ENCODE measurements around the gene GCLC.

The GCLC gene

GRCh38 chr6:53528107-53528506 is 16.8 kb downstream of the GCLC start:
- in situ Hi-C loops (cut with MboI; ENCODE audit: low pct_unique_long_range_greater_than_20kb, low sequenced_read_pairs, unreplicated experiment): no loop called here
- no peak for TF ChIP-seq CTCF (IDR thresholded peaks at IDR 0.05; ENCODE audit: extremely low read depth, insufficient read depth, missing control alignments)

GRCh38 chr6:53527249-53527765 is 17.6 kb downstream of the GCLC start:
- in situ Hi-C loops (cut with MboI; ENCODE audit: low pct_unique_long_range_greater_than_20kb, low sequenced_read_pairs, unreplicated experiment): no loop called here
- DNase-seq (ENCODE audit: low spot score): no peak
- TF ChIP-seq CTCF (IDR thresholded peaks at IDR 0.05; ENCODE audit: extremely low read depth, insufficient read depth, missing control alignments): no peak

More at GRCh38 chr6:53528107-53528506, 16.8 kb downstream of the GCLC start:
- no peak for DNase-seq (ENCODE audit: low spot score)

- no peak for DNase-seq (ENCODE audit: low spot score)
- TF ChIP-seq CTCF (IDR thresholded peaks at IDR 0.05; ENCODE audit: extremely low read depth, insufficient read depth, missing control alignments): no peak
- in situ Hi-C loops (cut with MboI; ENCODE audit: low pct_unique_long_range_greater_than_20kb, low sequenced_read_pairs, unreplicated experiment): no loop called here
Measured at GRCh38 chr6:53526000-53526399, 18.9 kb downstream of the GCLC start.

- in situ Hi-C loops (cut with MboI; ENCODE audit: low pct_unique_long_range_greater_than_20kb, low sequenced_read_pairs, unreplicated experiment): no loop called here
- no peak for DNase-seq (ENCODE audit: low spot score)
- TF ChIP-seq CTCF (IDR thresholded peaks at IDR 0.05; ENCODE audit: extremely low read depth, insufficient read depth, missing control alignments): no peak
Measured at GRCh38 chr6:53524455-53524815, 20.5 kb downstream of the GCLC start.

- no peak for DNase-seq (ENCODE audit: low spot score)
- in situ Hi-C loops (cut with MboI; ENCODE audit: low pct_unique_long_range_greater_than_20kb, low sequenced_read_pairs, unreplicated experiment): no loop called here
- no peak for TF ChIP-seq CTCF (IDR thresholded peaks at IDR 0.05; ENCODE audit: extremely low read depth, insufficient read depth, missing control alignments)
Measured at GRCh38 chr6:53523511-53524454, 21.1 kb downstream of the GCLC start.

GRCh38 chr6:53520320-53520928 is 24.5 kb downstream of the GCLC start:
- in situ Hi-C loops (cut with MboI; ENCODE audit: low pct_unique_long_range_greater_than_20kb, low sequenced_read_pairs, unreplicated experiment): no loop called here
- no peak for TF ChIP-seq CTCF (IDR thresholded peaks at IDR 0.05; ENCODE audit: extremely low read depth, insufficient read depth, missing control alignments)
- DNase-seq (ENCODE audit: low spot score): no peak

Measured in GM13977 (cell line).